BLaER1 (cell line): ENCODE measurements around the gene SDC3.

Source experiments
- H3K27ac ChIP-seq: shearing (Covaris generic); formaldehyde crosslinking; 2 replicates; pipeline ENCODE4 v1.8.1; 2022
- H3K27me3 ChIP-seq: shearing (Covaris generic); formaldehyde crosslinking; 2 replicates; pipeline ENCODE4 v1.8.1; 2022
- H3K36me3 ChIP-seq: shearing (Covaris generic); formaldehyde crosslinking; 2 replicates; pipeline ENCODE4 v1.8.1; 2022
- H3K4me1 ChIP-seq: shearing (Covaris generic); formaldehyde crosslinking; 2 replicates; pipeline ENCODE4 v1.8.1; 2022
- H3K4me2 ChIP-seq: shearing (Covaris generic); formaldehyde crosslinking; 2 replicates; pipeline ENCODE4 v1.8.1; 2022
- H3K4me3 ChIP-seq: shearing (Covaris generic); formaldehyde crosslinking; 2 replicates; pipeline ENCODE4 v1.8.1; 2022
- H3K9ac ChIP-seq: shearing (Covaris generic); formaldehyde crosslinking; 2 replicates; pipeline ENCODE4 v1.8.1; 2022
- H3K9me3 ChIP-seq: shearing (Covaris generic); formaldehyde crosslinking; 2 replicates; pipeline ENCODE4 v1.8.1; 2022
- H4K20me1 ChIP-seq: shearing (Covaris generic); formaldehyde crosslinking; 2 replicates; pipeline ENCODE4 v1.8.1; 2022
- Cebpa-rat ChIP-seq: shearing (Covaris generic); IDR thresholded peaks from 2 replicates; pipeline ENCODE4 v1.8.1; 2022

The SDC3 gene

GRCh38 chr1:30857062-30857461 lies 51.5 kb downstream of the SDC3 start:
- Histone ChIP-seq H3K4me1 (0 out of 2 replicates have a peak, but pooled peaks cover 3% of the 10 kb centered on the region), H4K20me1 (peaks cover 84% of the 10 kb centered on the region), H3K9ac (no peak overlapping the region), H3K4me3 (no peak overlapping the region), H3K27ac (no peak overlapping the region), H3K27me3 (peaks cover 86% of the 10 kb centered on the region), H3K4me2 (no peak overlapping the region), H3K36me3 (no peaks in the 10 kb centered on the region), H3K9me3 (no peaks in the 10 kb centered on the region)
- TF ChIP-seq Cebpa-rat: no peak

DNA sequence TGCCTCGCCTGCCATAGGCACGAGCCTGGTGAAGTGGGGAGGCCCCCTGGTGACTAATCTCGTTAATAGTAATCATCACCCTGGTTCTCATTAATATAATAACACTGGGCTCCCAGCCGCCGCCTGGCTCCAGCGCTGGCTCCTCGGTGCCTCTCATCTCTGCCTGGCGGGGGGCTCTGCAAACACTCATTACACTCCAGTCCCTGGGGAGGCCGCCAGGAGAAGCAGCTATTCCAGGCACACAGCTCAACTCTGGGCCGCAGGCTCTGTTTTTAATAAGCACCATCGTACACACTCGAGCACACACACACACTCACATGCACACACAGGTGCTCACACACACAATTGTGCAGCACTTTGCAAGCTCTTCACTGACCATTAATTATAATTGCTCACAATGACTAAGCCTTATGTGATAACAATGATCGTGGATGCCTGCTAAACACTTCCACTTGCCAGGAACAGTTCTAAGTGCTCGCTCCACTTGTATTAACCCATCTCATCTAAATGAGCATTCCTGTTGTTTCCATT lies 52.2 kb downstream of the SDC3 start:
- 0 out of 2 replicates have a peak, but pooled peaks cover 3% of the 10 kb centered on the region for H3K4me1 ChIP-seq

DNA sequence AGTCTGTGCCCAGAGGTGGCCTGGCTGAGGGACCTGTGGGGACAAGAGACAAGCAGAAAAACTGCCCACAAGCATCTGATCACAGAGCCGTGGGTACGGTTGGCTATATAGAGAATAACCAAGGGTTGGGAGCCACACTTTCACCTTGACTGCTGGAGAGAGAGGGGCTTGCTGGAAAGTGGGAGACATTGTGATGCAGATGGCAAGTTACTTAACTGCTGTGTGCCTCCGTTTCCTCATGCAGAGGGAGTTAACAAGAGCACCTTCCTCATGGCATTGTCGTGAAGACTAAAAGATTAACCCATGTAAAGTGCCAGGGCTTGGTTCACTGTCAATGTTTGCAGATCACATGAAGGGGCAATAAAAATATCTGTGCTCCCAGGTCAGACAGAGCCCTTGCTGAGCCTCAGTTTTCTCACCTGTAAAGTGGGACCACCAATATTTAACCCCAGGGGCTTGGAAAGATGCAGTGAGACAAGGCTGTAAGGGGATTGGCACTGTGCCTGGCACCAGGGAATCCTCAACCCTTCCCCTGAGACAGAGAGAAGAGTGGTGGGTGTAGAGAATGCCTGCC lies 52.8 kb downstream of the SDC3 start:
- H4K20me1 ChIP-seq: peaks cover 75% of the 10 kb centered on the region
- 0 out of 2 replicates have a peak, but pooled peaks cover 3% of the 10 kb centered on the region for H3K4me1 ChIP-seq
- H3K9me3 ChIP-seq: no peaks in the 10 kb centered on the region
- no peaks in the 10 kb centered on the region for H3K36me3 ChIP-seq
- TF ChIP-seq Cebpa-rat: no peak
- no peak overlapping the region for H3K4me2 ChIP-seq
- H3K27me3 ChIP-seq: peaks cover 73% of the 10 kb centered on the region
- no peak overlapping the region for H3K4me3 ChIP-seq
- no peak overlapping the region for H3K9ac ChIP-seq
- no peak overlapping the region for H3K27ac ChIP-seq

More for the DNA sequence above, 52.2 kb downstream of the SDC3 start:
- H3K36me3 ChIP-seq: no peaks in the 10 kb centered on the region
- H3K4me2 ChIP-seq: no peak overlapping the region
- H3K27me3 ChIP-seq: peaks cover 79% of the 10 kb centered on the region
- peaks cover 77% of the 10 kb centered on the region for H4K20me1 ChIP-seq
- no peak overlapping the region for H3K4me3 ChIP-seq
- no peak overlapping the region for H3K9ac ChIP-seq
- H3K27ac ChIP-seq: no peak overlapping the region
- no peak for TF ChIP-seq Cebpa-rat
- no peaks in the 10 kb centered on the region for H3K9me3 ChIP-seq

DNA sequence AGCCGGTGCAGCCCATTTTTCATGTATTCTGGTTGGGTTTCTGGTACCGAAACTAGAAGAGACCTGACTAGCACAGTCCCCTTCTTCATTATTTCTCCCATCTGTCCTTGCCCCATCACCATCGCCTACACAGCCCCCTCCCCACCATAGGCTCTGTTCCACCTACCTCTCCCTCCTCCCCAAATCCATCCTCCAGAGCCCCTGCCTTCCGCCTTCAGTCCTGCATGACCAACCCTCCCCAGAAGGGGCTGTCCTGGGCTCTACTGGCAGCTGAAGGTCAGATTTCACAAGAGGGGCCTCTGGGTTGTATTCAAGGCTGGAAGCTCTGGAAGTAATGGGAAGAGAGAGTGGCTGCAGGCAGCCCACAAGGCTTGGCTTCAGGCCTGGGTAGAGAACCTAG lies 55.2 kb downstream of the SDC3 start:
- Histone ChIP-seq H3K9ac (no peak overlapping the region), H3K27ac (no peak overlapping the region), H3K36me3 (no peaks in the 10 kb centered on the region), H3K27me3 (peaks cover 67% of the 10 kb centered on the region), H4K20me1 (peaks cover 66% of the 10 kb centered on the region), H3K9me3 (no peaks in the 10 kb centered on the region), H3K4me1 (peaks cover 8% of the 10 kb centered on the region; the same call in 1 of the 2 replicates), H3K4me2 (no peak overlapping the region), H3K4me3 (no peak overlapping the region)
- TF ChIP-seq Cebpa-rat: no peak

- Histone ChIP-seq H4K20me1 (peaks cover 75% of the 10 kb centered on the region), H3K36me3 (no peaks in the 10 kb centered on the region), H3K27me3 (peaks cover 67% of the 10 kb centered on the region), H3K4me1 (peaks cover 8% of the 10 kb centered on the region; the same call in 1 of the 2 replicates), H3K9me3 (no peaks in the 10 kb centered on the region), H3K4me3 (no peak overlapping the region), H3K9ac (no peak overlapping the region), H3K4me2 (no peak overlapping the region), H3K27ac (no peak overlapping the region)
- no peak for TF ChIP-seq Cebpa-rat
Measured at GRCh38 chr1:30852026-30852425, 56.5 kb downstream of the SDC3 start.

DNA sequence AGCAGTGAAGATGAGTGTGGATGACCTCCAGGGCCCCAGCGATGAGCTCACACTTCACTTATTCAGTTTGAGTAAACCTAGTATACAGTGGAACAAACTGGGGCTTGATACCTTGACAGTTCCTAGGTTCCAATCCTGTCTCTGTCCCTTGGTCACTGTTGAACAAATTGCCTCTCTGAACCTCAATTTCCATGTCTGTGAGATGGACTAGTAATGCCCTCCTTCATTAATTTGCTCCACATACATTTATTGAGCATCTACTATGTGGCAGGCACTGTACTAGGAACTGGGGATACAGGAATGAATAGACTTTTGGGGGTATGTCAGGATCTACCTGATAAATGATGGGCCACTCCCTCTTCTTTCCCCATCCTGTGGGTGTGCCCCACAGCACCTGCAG lies 57.3 kb downstream of the SDC3 start:
- H3K9ac ChIP-seq: no peak overlapping the region
- H3K27me3 ChIP-seq: peaks cover 67% of the 10 kb centered on the region
- no peak overlapping the region for H3K4me3 ChIP-seq
- no peaks in the 10 kb centered on the region for H3K9me3 ChIP-seq
- peaks cover 76% of the 10 kb centered on the region for H4K20me1 ChIP-seq
- peaks cover 7% of the 10 kb centered on the region; the same call in 1 of the 2 replicates for H3K4me1 ChIP-seq
- H3K4me2 ChIP-seq: no peak overlapping the region
- no peak overlapping the region for H3K27ac ChIP-seq
- no peak for TF ChIP-seq Cebpa-rat
- no peaks in the 10 kb centered on the region for H3K36me3 ChIP-seq

GRCh38 chr1:30850607-30851006 lies 58.0 kb downstream of the SDC3 start:
- H3K4me3 ChIP-seq: no peak overlapping the region
- peaks cover 5% of the 10 kb centered on the region; the same call in 1 of the 2 replicates for H3K4me1 ChIP-seq
- no peaks in the 10 kb centered on the region for H3K36me3 ChIP-seq
- no peak for TF ChIP-seq Cebpa-rat
- peaks cover 76% of the 10 kb centered on the region; the same call in 1 of the 2 replicates for H4K20me1 ChIP-seq
- H3K4me2 ChIP-seq: no peak overlapping the region
- peaks cover 67% of the 10 kb centered on the region for H3K27me3 ChIP-seq
- no peak overlapping the region for H3K27ac ChIP-seq
- no peaks in the 10 kb centered on the region for H3K9me3 ChIP-seq
- no peak overlapping the region for H3K9ac ChIP-seq

DNA sequence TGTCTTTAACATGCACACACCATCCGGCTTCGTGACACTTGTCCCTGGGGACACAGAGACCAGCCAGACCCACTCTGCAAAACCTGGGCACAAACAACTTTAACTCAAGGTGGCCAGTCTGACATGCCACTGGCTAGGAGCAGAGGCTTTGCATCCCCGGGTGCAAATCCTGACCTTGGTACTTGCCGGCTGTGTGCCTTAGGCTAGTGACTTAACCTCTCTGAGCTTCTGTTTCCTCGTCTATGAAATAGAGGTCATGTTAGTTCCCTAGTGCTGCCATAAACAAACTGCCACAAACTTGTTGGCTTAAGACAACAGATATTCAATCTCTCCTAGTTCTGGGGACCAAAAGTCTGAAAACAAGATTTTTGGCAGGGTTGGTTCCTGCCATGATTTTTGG lies 60.4 kb downstream of the SDC3 start:
- no peak for TF ChIP-seq Cebpa-rat
- peaks cover 76% of the 10 kb centered on the region for H3K27me3 ChIP-seq
- no peak overlapping the region for H3K9ac ChIP-seq
- H4K20me1 ChIP-seq: peaks cover 75% of the 10 kb centered on the region; the same call in 1 of the 2 replicates
- H3K27ac ChIP-seq: no peak overlapping the region
- H3K4me1 ChIP-seq: peaks cover 5% of the 10 kb centered on the region; the same call in 1 of the 2 replicates
- no peak overlapping the region for H3K4me2 ChIP-seq
- no peaks in the 10 kb centered on the region for H3K36me3 ChIP-seq
- no peaks in the 10 kb centered on the region for H3K9me3 ChIP-seq
- no peak overlapping the region for H3K4me3 ChIP-seq

- Histone ChIP-seq H3K9ac (no peak overlapping the region), H4K20me1 (peaks cover 69% of the 10 kb centered on the region; the same call in 1 of the 2 replicates), H3K4me1 (peaks cover 5% of the 10 kb centered on the region; the same call in 1 of the 2 replicates), H3K27ac (no peak overlapping the region), H3K9me3 (no peaks in the 10 kb centered on the region), H3K4me3 (no peak overlapping the region), H3K27me3 (peaks cover 76% of the 10 kb centered on the region), H3K36me3 (no peaks in the 10 kb centered on the region), H3K4me2 (no peak overlapping the region)
- no peak for TF ChIP-seq Cebpa-rat
Measured at GRCh38 chr1:30847358-30847972, 61.1 kb downstream of the SDC3 start.

- no peaks in the 10 kb centered on the region for H3K9me3 ChIP-seq
- peaks cover 5% of the 10 kb centered on the region; the same call in 1 of the 2 replicates for H3K4me1 ChIP-seq
- no peak overlapping the region for H3K4me3 ChIP-seq
- no peak overlapping the region for H3K27ac ChIP-seq
- H3K27me3 ChIP-seq: peaks cover 85% of the 10 kb centered on the region
- H3K36me3 ChIP-seq: no peaks in the 10 kb centered on the region
- no peak for TF ChIP-seq Cebpa-rat
- H3K4me2 ChIP-seq: no peak overlapping the region
- no peak overlapping the region for H3K9ac ChIP-seq
- H4K20me1 ChIP-seq: peaks cover 75% of the 10 kb centered on the region; the same call in 1 of the 2 replicates
Measured at GRCh38 chr1:30846587-30846986, 62.0 kb downstream of the SDC3 start.
